Fibroblast of lung (primary cell): ENCODE measurements around the gene SUGP1. TPM values are rescaled to one million over a fixed set of nuclear protein-coding genes. Genes with fewer than 3 reads are reported as not detected.

Experiments used
- DNase-seq, 2 donors: peaks; one replicate each; pipeline versions ENCODE4 v3.0.0 to v3.0.0-alpha.2; 2010; ENCODE audit warnings: low read depth in 2 of 2
- H2AFZ ChIP-seq: 2 replicates; pipeline ENCODE4 v1.5.1; 2012; ENCODE audit warnings: low read length, control low read depth, inconsistent platforms
- H3K27ac ChIP-seq: 2 replicates; pipeline ENCODE4 v1.5.1; 2011; ENCODE audit warnings: low read length, control low read depth; ENCODE audit not compliant: insufficient read depth
- H3K27me3 ChIP-seq: 2 replicates; pipeline ENCODE4 v1.5.1; 2011; ENCODE audit warnings: mild to moderate bottlenecking, low read length; ENCODE audit not compliant: control insufficient read depth, insufficient read depth
- H3K36me3 ChIP-seq: 2 replicates; pipeline ENCODE4 v1.5.1; 2011; ENCODE audit warnings: low read length; ENCODE audit not compliant: control insufficient read depth, insufficient read depth
- H3K4me1 ChIP-seq: 2 replicates; pipeline ENCODE4 v1.5.1; 2011; ENCODE audit warnings: low read length; ENCODE audit not compliant: control insufficient read depth, insufficient read depth; ENCODE audit errors: extremely low read depth
- H3K4me2 ChIP-seq: 2 replicates; pipeline ENCODE4 v1.5.1; 2011; ENCODE audit warnings: low read length, control low read depth; ENCODE audit not compliant: insufficient read depth; ENCODE audit errors: extremely low read depth
- H3K4me3 ChIP-seq, 4 experiments: fragments of 200-600 bp in 1 of 4; sonication (generic) in 1 of 4; replicated peaks in 1 of 4; 2 replicates each; pipeline ENCODE4 v1.5.1; 2011 to 2016; ENCODE audit warnings: low read length in 4 of 4, low read depth in 3 of 4, mild to moderate bottlenecking in 3 of 4, control low read depth in 2 of 4, inconsistent platforms in 1 of 4, mixed read lengths in 1 of 4; ENCODE audit not compliant: insufficient read depth in 1 of 4; ENCODE audit errors: control extremely low read depth in 1 of 4
- H3K79me2 ChIP-seq: 2 replicates; pipeline ENCODE4 v1.5.1; 2012; ENCODE audit warnings: mild to moderate bottlenecking, low read length, inconsistent platforms; ENCODE audit not compliant: control insufficient read depth, insufficient read depth
- H3K9ac ChIP-seq: 2 replicates; pipeline ENCODE4 v1.5.1; 2011; ENCODE audit warnings: mild to moderate bottlenecking, low read length, control low read depth; ENCODE audit not compliant: insufficient read depth
- H3K9me3 ChIP-seq: 2 replicates; pipeline ENCODE4 v1.5.1; 2012; ENCODE audit warnings: low read depth, low read length; ENCODE audit not compliant: control insufficient read depth, insufficient read depth
- H4K20me1 ChIP-seq: 2 replicates; pipeline ENCODE4 v1.5.1; 2011; ENCODE audit warnings: low read length; ENCODE audit not compliant: control insufficient read depth, insufficient read depth; ENCODE audit errors: extremely low read depth
- CTCF ChIP-seq, 2 donors: IDR thresholded peaks in 1 of 2; conservative IDR thresholded peaks in 1 of 2; 1 replicate in 1 of 2; 2 replicates in 1 of 2; pipeline ENCODE4 v1.5.1; 2011 to 2012; ENCODE audit warnings: low read length in 2 of 2, control low read depth in 1 of 2, inconsistent platforms in 1 of 2, low read depth in 1 of 2, mild to moderate bottlenecking in 1 of 2
- EZH2 ChIP-seq: IDR thresholded peaks from 2 replicates; pipeline ENCODE4 v1.5.1; 2012; ENCODE audit warnings: low read length, control low read depth, mild to moderate bottlenecking; ENCODE audit errors: missing control alignments
- polyA plus RNA-seq, 2 donors: library from polyadenylated mRNA; depleted of rRNA in 1 of 2; stranded (reverse) in 1 of 2; unstranded in 1 of 2; fragments of >200 nt; gene quantifications; 2 replicates each; pipeline ENCODE4 v1.2.1, GENCODE V29; 2011 to 2012; ENCODE audit warnings: missing spikeins in 1 of 2
- total RNA-seq: library from RNA; depleted of rRNA; stranded (reverse); fragments of >200 nt; gene quantifications from 2 replicates; pipeline ENCODE4 v1.2.1, GENCODE V29; 2014

Gene SUGP1
- total and polyA plus RNA-seq, 2 donors (not counting 1 experiment from before 2014, with no cell fraction given): 17.3 to 27.7 TPM

GRCh38 chr19:19259741-19260140, 60.6 kb downstream of the SUGP1 start:
- Histone ChIP-seq H2AFZ (no peak overlapping the region), H3K4me2 (no peak overlapping the region), H3K27me3 (peaks cover 34% of the 10 kb centered on the region), H3K79me2 (no peaks in the 10 kb centered on the region), H3K27ac (no peak overlapping the region), H3K9me3 (no peaks in the 10 kb centered on the region), H3K36me3 (no peaks in the 10 kb centered on the region), H3K9ac (no peak overlapping the region), H3K4me1 (no peaks in the 10 kb centered on the region), H3K4me3 (no peak overlapping the region), H4K20me1 (no peaks in the 10 kb centered on the region)
- no peak for TF ChIP-seq EZH2
- no peak for TF ChIP-seq CTCF (conservative IDR thresholded peaks at IDR 0.05 in 1 of 2, IDR thresholded peaks at IDR 0.05 in 1 of 2; ENCODE audit: low read depth in 1 of 2, low read length in 2 of 2)
- peak; percentile 14 to 18 for DNase-seq

GRCh38 chr19:19258589-19259338, 61.5 kb downstream of the SUGP1 start:
- no peak overlapping the region for H3K4me2 ChIP-seq
- H3K4me3 ChIP-seq: no peak overlapping the region
- no peak overlapping the region for H3K9ac ChIP-seq
- no peaks in the 10 kb centered on the region for H3K36me3 ChIP-seq
- TF ChIP-seq EZH2: no peak
- no peak for TF ChIP-seq CTCF (conservative IDR thresholded peaks at IDR 0.05 in 1 of 2, IDR thresholded peaks at IDR 0.05 in 1 of 2; ENCODE audit: low read depth in 1 of 2, low read length in 2 of 2)
- H2AFZ ChIP-seq: no peak overlapping the region
- H3K9me3 ChIP-seq: no peaks in the 10 kb centered on the region
- no peak for DNase-seq
- no peaks in the 10 kb centered on the region for H3K79me2 ChIP-seq
- no peak overlapping the region for H3K27ac ChIP-seq
- H3K27me3 ChIP-seq: peaks cover 34% of the 10 kb centered on the region
- H4K20me1 ChIP-seq: no peaks in the 10 kb centered on the region
- no peaks in the 10 kb centered on the region for H3K4me1 ChIP-seq

- Histone ChIP-seq H4K20me1 (no peaks in the 10 kb centered on the region), H3K4me1 (no peaks in the 10 kb centered on the region), H2AFZ (no peak overlapping the region), H3K4me2 (no peak overlapping the region), H3K79me2 (no peaks in the 10 kb centered on the region), H3K27ac (no peak overlapping the region), H3K9me3 (no peaks in the 10 kb centered on the region), H3K36me3 (no peaks in the 10 kb centered on the region), H3K27me3 (peaks cover 31% of the 10 kb centered on the region), H3K9ac (no peak overlapping the region), H3K4me3 (no peak overlapping the region)
- TF ChIP-seq CTCF (conservative IDR thresholded peaks at IDR 0.05 in 1 of 2, IDR thresholded peaks at IDR 0.05 in 1 of 2; ENCODE audit: low read depth in 1 of 2, low read length in 2 of 2): no peak
- no peak for TF ChIP-seq EZH2
- no peak for DNase-seq
Measured at GRCh38 chr19:19257836-19258588, 62.3 kb downstream of the SUGP1 start.
